SU-DHL-6 (cell line): Measurements from ENCODE around the gene CFAP92.

Experiments used
- H2AFZ ChIP-seq: fragments of 200-600 bp; sonication (generic); 2 replicates; pipeline ENCODE4 v1.6.1; 2014; ENCODE audit warnings: low read depth, mild to moderate bottlenecking, moderate library complexity, mixed read lengths, antibody characterized with exemption, low read length; ENCODE audit not compliant: severe bottlenecking
- H3F3A ChIP-seq: fragments of 200-600 bp; shearing (Covaris generic); 2 replicates; pipeline ENCODE4 v1.6.0; 2016; ENCODE audit warnings: antibody characterized with exemption, mild to moderate bottlenecking; ENCODE audit not compliant: insufficient read depth
- H3K27ac ChIP-seq: fragments of 200-600 bp; sonication (generic); 2 replicates; pipeline ENCODE4 v1.5.1; 2016; ENCODE audit warnings: low read depth, mild to moderate bottlenecking, low read length, moderate library complexity, mixed read lengths
- H3K27me3 ChIP-seq: fragments of 200-600 bp; sonication (generic), shearing (Covaris generic); 2 replicates; pipeline ENCODE4 v1.6.0; 2014; ENCODE audit warnings: mild to moderate bottlenecking, low read length
- H3K36me3 ChIP-seq: fragments of 200-600 bp; sonication (generic); 2 replicates; pipeline ENCODE4 v1.6.1; 2014; ENCODE audit warnings: mild to moderate bottlenecking, low read length, mixed read lengths
- H3K4me2 ChIP-seq: fragments of 300-600, 200-600 bp; shearing (Covaris generic), sonication (generic); 2 replicates; pipeline ENCODE4 v1.6.0; 2014; ENCODE audit warnings: low read length, low read depth, mild to moderate bottlenecking; ENCODE audit not compliant: poor library complexity, severe bottlenecking
- H3K4me3 ChIP-seq: fragments of 200-600 bp; sonication (generic); 2 replicates; pipeline ENCODE4 v1.5.1; 2014; ENCODE audit warnings: antibody characterized with exemption, low read length, mild to moderate bottlenecking, mixed read lengths; ENCODE audit not compliant: insufficient read depth, poor library complexity, severe bottlenecking
- H3K79me2 ChIP-seq: fragments of 200-600 bp; sonication (generic); 2 replicates; pipeline ENCODE4 v1.6.1; 2014; ENCODE audit warnings: mild to moderate bottlenecking, low read length, moderate library complexity; ENCODE audit not compliant: insufficient read depth
- H3K9ac ChIP-seq: fragments of 200-600 bp; sonication (generic); 2 replicates; pipeline ENCODE4 v1.7.0; 2014; ENCODE audit warnings: mild to moderate bottlenecking, low read length
- H3K9me2 ChIP-seq: fragments of 200-600 bp; sonication (generic); replicated peaks from 2 replicates; pipeline ENCODE4 v1.6.1; 2014; ENCODE audit warnings: low read length; ENCODE audit not compliant: insufficient read depth
- H3K9me3 ChIP-seq: fragments of 200-600 bp; sonication (generic); 2 replicates; pipeline ENCODE4 v1.6.1; 2014; ENCODE audit warnings: low read length, mixed read lengths; ENCODE audit not compliant: insufficient read depth
- H4K20me1 ChIP-seq: fragments of 200-600 bp; sonication (generic); 2 replicates; pipeline ENCODE4 v1.6.1; 2014; ENCODE audit warnings: low read depth, mild to moderate bottlenecking, antibody characterized with exemption, low read length, moderate library complexity, mixed read lengths
- CTCF ChIP-seq: fragments of 200-600 bp; sonication (generic); IDR thresholded peaks from one replicate; pipeline ENCODE4 v1.5.1; 2017; ENCODE audit warnings: antibody characterized with exemption, mild to moderate bottlenecking, low read length, moderate library complexity; ENCODE audit not compliant: insufficient read depth, poor library complexity, severe bottlenecking
- EZH2phosphoT487 ChIP-seq: fragments of 200-600 bp; sonication (generic), shearing (Covaris generic); conservative IDR thresholded peaks from 2 replicates; pipeline ENCODE4 v1.6.1; 2018; ENCODE audit warnings: mild to moderate bottlenecking, antibody characterized with exemption, low read length, moderate library complexity, mixed read lengths

The CFAP92 gene

DNA sequence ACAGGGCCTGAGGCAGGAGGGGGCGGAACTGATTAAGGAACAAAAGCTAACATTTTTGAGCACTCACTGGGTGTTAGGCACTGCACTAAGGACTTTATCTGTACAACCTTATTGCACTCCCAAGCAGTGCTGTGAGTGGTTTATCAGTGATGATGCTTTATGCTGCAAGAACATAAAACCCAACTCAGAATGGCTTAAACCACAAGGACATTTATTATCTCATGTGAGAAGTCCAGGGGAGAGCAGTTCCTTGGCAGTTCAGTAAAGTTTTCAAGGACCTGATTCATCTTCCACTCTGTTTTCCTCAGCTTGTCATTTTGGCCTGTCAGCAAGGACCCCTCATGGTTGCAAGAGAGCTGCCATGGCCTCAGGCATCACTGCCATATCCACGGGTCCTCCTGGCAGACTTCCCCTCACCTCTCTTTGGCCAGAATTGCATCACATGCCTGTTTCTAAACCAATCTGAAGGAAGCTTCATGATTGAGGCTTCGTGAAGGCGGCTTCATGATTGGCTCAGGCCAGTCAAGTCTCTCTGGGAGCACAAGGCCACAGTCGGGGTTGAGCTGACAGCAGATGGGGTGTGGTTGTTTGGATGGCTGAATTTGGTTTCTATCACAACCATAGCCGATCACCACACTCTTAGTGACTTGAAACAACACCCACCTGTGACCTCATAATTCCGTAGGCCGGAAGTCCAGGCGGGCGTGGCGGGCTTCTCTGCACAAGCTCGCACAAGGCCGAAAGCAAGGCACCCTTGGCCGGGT, 23.0 kb upstream of the CFAP92 start:
- no peak overlapping the region for H3K4me3 ChIP-seq
- H3K9ac ChIP-seq, result no peak overlapping the region
- no peaks in the 10 kb centered on the region for H4K20me1 ChIP-seq
- H3K27me3 ChIP-seq, result no peaks in the 10 kb centered on the region
- no peak overlapping the region for H3K4me2 ChIP-seq
- TF ChIP-seq EZH2phosphoT487, result no peak
- TF ChIP-seq CTCF, result peak; percentile 3
- H3K36me3 ChIP-seq, result no peaks in the 10 kb centered on the region
- H3K79me2 ChIP-seq, result no peaks in the 10 kb centered on the region
- no peaks in the 10 kb centered on the region for H3F3A ChIP-seq
- no peak overlapping the region for H2AFZ ChIP-seq
- H3K9me3 ChIP-seq, result no peaks in the 10 kb centered on the region
- no peaks in the 10 kb centered on the region for H3K9me2 ChIP-seq
- no peak overlapping the region for H3K27ac ChIP-seq

GRCh38 chr3:129016356-129016719, 22.5 kb upstream of the CFAP92 start:
- peak overlapping the region; percentile 15 for H2AFZ ChIP-seq
- no peaks in the 10 kb centered on the region for H3K36me3 ChIP-seq
- no peaks in the 10 kb centered on the region for H3F3A ChIP-seq
- TF ChIP-seq EZH2phosphoT487 (no peak), CTCF (peak; percentile 17)
- no peaks in the 10 kb centered on the region for H3K79me2 ChIP-seq
- no peaks in the 10 kb centered on the region for H4K20me1 ChIP-seq
- no peaks in the 10 kb centered on the region for H3K9me3 ChIP-seq
- H3K4me3 ChIP-seq, result no peak overlapping the region
- H3K27ac ChIP-seq, result no peak overlapping the region
- no peak overlapping the region for H3K4me2 ChIP-seq
- no peaks in the 10 kb centered on the region for H3K27me3 ChIP-seq
- H3K9ac ChIP-seq, result no peak overlapping the region; the same call in 1 of the 2 replicates
- no peaks in the 10 kb centered on the region for H3K9me2 ChIP-seq

DNA sequence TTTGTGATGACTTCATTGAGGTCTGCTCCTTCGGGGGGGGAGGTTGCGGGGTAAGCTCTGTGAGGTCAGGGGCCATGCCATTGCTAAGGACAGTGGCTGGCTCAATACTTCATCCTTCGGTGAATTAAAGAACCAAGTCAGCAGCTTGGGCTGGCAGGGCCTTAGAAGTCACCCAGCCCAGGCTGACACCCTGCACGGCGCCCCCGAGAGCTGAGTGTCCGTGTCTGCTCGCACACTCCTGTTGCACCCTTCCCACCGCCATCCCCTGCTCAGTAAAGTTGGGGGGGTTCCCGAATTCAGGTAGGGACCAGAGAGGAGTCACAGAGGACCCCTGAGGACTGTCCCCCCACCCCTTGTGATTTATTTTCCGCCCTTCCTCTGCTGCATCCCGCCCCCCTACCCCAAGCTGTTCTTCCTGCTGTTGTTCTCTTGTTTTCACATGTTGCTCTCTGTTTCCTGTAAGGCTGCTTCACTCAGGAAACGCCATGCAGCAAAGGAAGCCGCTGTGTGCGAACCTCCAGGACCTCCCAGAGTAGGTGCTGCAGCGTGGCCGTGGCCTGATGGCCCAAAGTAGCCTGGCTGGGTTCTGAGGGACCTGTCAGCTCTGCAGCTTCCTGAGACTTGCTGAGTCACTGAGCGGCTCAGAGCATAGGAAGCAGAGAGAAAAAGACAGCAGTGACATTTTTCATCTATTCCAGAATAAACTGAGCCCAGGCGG, 21.7 kb upstream of the CFAP92 start:
- H3K9me3 ChIP-seq, result no peaks in the 10 kb centered on the region

More for the DNA sequence above, 21.7 kb upstream of the CFAP92 start:
- Histone ChIP-seq H3F3A (no peaks in the 10 kb centered on the region), H3K4me3 (no peak overlapping the region), H2AFZ (no peak overlapping the region), H3K27ac (no peak overlapping the region), H3K27me3 (no peaks in the 10 kb centered on the region), H3K9ac (no peak overlapping the region), H3K9me2 (no peaks in the 10 kb centered on the region), H3K36me3 (no peaks in the 10 kb centered on the region), H3K4me2 (no peak overlapping the region), H4K20me1 (no peaks in the 10 kb centered on the region), H3K79me2 (no peaks in the 10 kb centered on the region)
- TF ChIP-seq CTCF, result no peak
- TF ChIP-seq EZH2phosphoT487, result no peak
